ENCODE measurements around the gene JUP.

GRCh38 chr17:41741709-41742108 lies 44.8 kb downstream of the JUP start:
- TF ChIP-seq CTCF (IDR thresholded peaks at IDR 0.05) (no peak), POLR2AphosphoS5 (IDR thresholded peaks at IDR 0.05; ENCODE audit: low read depth, low read length) (no peak), SIN3A (IDR thresholded peaks at IDR 0.05; ENCODE audit: borderline replicate concordance, insufficient read depth, low read depth, low read length) (no peak), REST (IDR thresholded peaks at IDR 0.05; ENCODE audit: insufficient read depth in 1 of 2, low read depth in 2 of 2, low read length in 1 of 2) (no peak), TCF7L2 (IDR thresholded peaks at IDR 0.05; ENCODE audit: low read depth, low read length) (no peak)
